H1 (cell line): ENCODE measurements around the gene ADGRL3. TPM values are rescaled to one million over a fixed set of nuclear protein-coding genes. Genes with fewer than 3 reads are reported as not detected.

ENCODE experiments used
- CEBPB ChIP-seq: IDR thresholded peaks from 2 replicates; pipeline ENCODE4 v1.6.1; 2012; ENCODE audit warnings: low read depth, low read length
- GTF2F1 ChIP-seq: IDR thresholded peaks from 2 replicates; pipeline ENCODE4 v1.6.1; 2012; ENCODE audit warnings: low read depth, low read length, improper control_type of control experiment, borderline replicate concordance
- polyA plus RNA-seq, 7 experiments: library from polyadenylated mRNA; depleted of rRNA in 3 of 7; stranded (reverse) in 5 of 7; unstranded in 2 of 7; fragments of >200 nt in 5 of 7; fragments of 200-250 nt in 2 of 7; gene quantifications; 1 replicate in 5 of 7; 2 replicates in 1 of 7; 4 replicates in 1 of 7; pipeline versions ENCODE4 v1.2.1 to v1.2.3, GENCODE V29; 2011 to 2013; ENCODE audit warnings: missing spikeins in 2 of 7, mixed read lengths in 2 of 7
- total RNA-seq: library from RNA; stranded (reverse); fragmentation: NEBNext Ultra II Directional; extraction: Animal tissue kit (Norgen Biotek cat#: 25700); gene quantifications from 2 replicates; pipeline ENCODE4 v1.2.1, GENCODE V29; 2021
- TF ChIP-seq, protein P1 (sequence below): IDR thresholded peaks from 2 replicates; pipeline ENCODE4 v1.6.1; 2012; ENCODE audit warnings: inconsistent platforms

ADGRL3 gene
- total and polyA plus RNA-seq, 2 of the 8 experiments (the other 6 are each of a cell fraction or from before 2014, with no cell fraction given) = 6.6 to 13.0 TPM

DNA sequence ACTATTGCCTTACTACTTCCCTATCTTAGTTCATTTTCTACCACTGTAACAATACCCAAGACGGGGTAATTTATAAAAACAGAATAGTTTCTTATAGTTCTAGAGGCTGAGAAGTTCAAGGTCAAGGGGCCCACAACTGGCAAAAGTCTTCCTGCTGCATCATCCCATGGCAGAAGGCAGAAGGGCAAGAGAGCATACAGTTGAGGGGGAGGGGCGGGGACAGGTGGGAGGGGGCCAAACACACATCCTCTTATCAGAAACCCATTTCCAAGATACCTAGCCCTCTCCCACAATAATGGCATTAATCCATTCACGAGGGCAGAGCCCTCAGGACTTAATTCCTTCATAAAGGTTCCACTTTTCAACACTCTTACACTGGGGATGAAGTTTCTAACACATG, 690.2 kb downstream of the ADGRL3 start (continued):
- TF ChIP-seq, protein P1, sequence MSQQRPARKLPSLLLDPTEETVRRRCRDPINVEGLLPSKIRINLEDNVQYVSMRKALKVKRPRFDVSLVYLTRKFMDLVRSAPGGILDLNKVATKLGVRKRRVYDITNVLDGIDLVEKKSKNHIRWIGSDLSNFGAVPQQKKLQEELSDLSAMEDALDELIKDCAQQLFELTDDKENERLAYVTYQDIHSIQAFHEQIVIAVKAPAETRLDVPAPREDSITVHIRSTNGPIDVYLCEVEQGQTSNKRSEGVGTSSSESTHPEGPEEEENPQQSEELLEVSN = no peak
- TF ChIP-seq CEBPB (no peak), GTF2F1 (no peak)
